Sigmoid colon (tissue), 7 donors: ENCODE data around the gene GMNC. TPM values are rescaled to one million over a fixed set of nuclear protein-coding genes. Genes with fewer than 3 reads are reported as not detected.

Experiments
- DNase-seq: peaks from one replicate; pipeline ENCODE4 v3.0.0-alpha.2; 2019
- H3K27ac ChIP-seq, 4 donors: fragments of 200-600 bp; sonication (generic); one replicate each; pipeline ENCODE4 v1.5.1; 2016 to 2019; ENCODE audit warnings: mild to moderate bottlenecking in 1 of 4
- H3K27me3 ChIP-seq, 3 donors: fragments of 200-600 bp; sonication (generic); one replicate each; pipeline ENCODE4 v1.5.1; 2019; ENCODE audit warnings: mild to moderate bottlenecking in 1 of 3
- H3K36me3 ChIP-seq, 4 donors: fragments of 200-600 bp; sonication (generic); one replicate each; pipeline ENCODE4 v1.5.1; 2016 to 2019
- H3K4me1 ChIP-seq, 4 donors: fragments of 200-600 bp; sonication (generic); one replicate each; pipeline ENCODE4 v1.5.1; 2017 to 2019
- H3K4me3 ChIP-seq, 4 donors: fragments of 200-600 bp; sonication (generic); one replicate each; pipeline ENCODE4 v1.5.1; 2017 to 2019; ENCODE audit warnings: mild to moderate bottlenecking in 2 of 4, moderate library complexity in 1 of 4
- H3K9me3 ChIP-seq, 4 donors: fragments of 200-600 bp in 3 of 4; sonication (generic) in 3 of 4; one replicate each; pipeline versions ENCODE4 v1.5.1 to v1.6.1; 2013 to 2019
- CTCF ChIP-seq, 4 experiments: fragments of 450-650 bp in 3 of 4; fragments of 200-600 bp in 1 of 4; IDR thresholded peaks; one replicate each; pipeline ENCODE4 v1.5.1; 2016 to 2019; ENCODE audit warnings: antibody characterized with exemption in 4 of 4, mild to moderate bottlenecking in 3 of 4, moderate library complexity in 2 of 4
- EP300 ChIP-seq, 4 donors: sonication (generic); formaldehyde crosslinking; IDR thresholded peaks; one replicate each; pipeline ENCODE4 v1.6.1; 2017; ENCODE audit warnings: antibody characterized with exemption in 4 of 4
- POLR2A ChIP-seq, 2 donors: fragments of 450-650 bp; IDR thresholded peaks; one replicate each; pipeline ENCODE4 v1.6.1; 2016; ENCODE audit warnings: antibody characterized with exemption in 2 of 2, mild to moderate bottlenecking in 2 of 2, moderate library complexity in 2 of 2
- POLR2AphosphoS5 ChIP-seq, 4 donors: sonication (generic); formaldehyde crosslinking; IDR thresholded peaks; one replicate each; pipeline ENCODE4 v1.6.1; 2017; ENCODE audit warnings: antibody characterized with exemption in 4 of 4
- WGBS, 2 donors: extraction: QIAGEN DNeasy Blood & Tissue Kit; methylation state at CpG; one replicate each; pipeline ENCODE4 v1.1.7; 2013; 5-methylcytosine and 5-hydroxymethylcytosine counted together
- intact Hi-C: fragments of 100-400 bp; cut with DNase I; formaldehyde crosslinking; loops from one replicate; pipeline ENCODE4 v1.15.1; 2023
- polyA plus RNA-seq, 3 donors: library from polyadenylated mRNA; stranded (reverse); fragments of 200-250 nt; gene quantifications; one replicate each; pipeline ENCODE4 v1.2.3, GENCODE V29; 2013
- total RNA-seq, 4 donors: library from RNA; depleted of rRNA; stranded (reverse); fragments of >200 nt; gene quantifications; one replicate each; pipeline ENCODE4 v1.1.0, GENCODE V29; 2016
- donor health status: healthy with polysubstance abuse.
- donor health status: Bipolar disorder and iron deficiency.
- donor health status: healthy.

The GMNC gene
- total and polyA plus RNA-seq, 7 donors = 0.01 TPM; not detected in 6

GRCh38 chr3:190811775-190812480 is 50.6 kb downstream of the GMNC start:
- no peaks in the 10 kb centered on the region for H3K4me1 ChIP-seq
- intact Hi-C loops = no loop called here
- no peaks in the 10 kb centered on the region for H3K27me3 ChIP-seq
- H3K9me3 ChIP-seq = no peaks in the 10 kb centered on the region
- WGBS, 2 donors = 44 to 45% methylated on average over 14 of the region's 14 CpGs
- H3K27ac ChIP-seq = no peak overlapping the region
- no peak overlapping the region for H3K4me3 ChIP-seq
- DNase-seq = no peak
- H3K36me3 ChIP-seq = no peaks in the 10 kb centered on the region
- TF ChIP-seq POLR2A (IDR thresholded peaks at IDR 0.05) (no peak), CTCF (IDR thresholded peaks at IDR 0.05) (peak in 1 of 4 experiments; percentile 29)

- WGBS, 2 donors = 76 to 77% methylated on average over 4 of the region's 4 CpGs
- intact Hi-C loops = no loop called here
- Histone ChIP-seq H3K4me3 (no peak overlapping the region), H3K27ac (no peak overlapping the region), H3K4me1 (no peaks in the 10 kb centered on the region), H3K36me3 (no peaks in the 10 kb centered on the region), H3K27me3 (no peaks in the 10 kb centered on the region), H3K9me3 (no peaks in the 10 kb centered on the region)
- no peak for DNase-seq
- TF ChIP-seq POLR2A (IDR thresholded peaks at IDR 0.05) (no peak), POLR2AphosphoS5 (IDR thresholded peaks at IDR 0.05) (no peak), EP300 (IDR thresholded peaks at IDR 0.05) (no peak), CTCF (IDR thresholded peaks at IDR 0.05) (no peak)
These were observed 51.5 kb downstream of the GMNC start for GRCh38 chr3:190810957-190811356.

GRCh38 chr3:190809351-190809750 is 53.1 kb downstream of the GMNC start:
- H3K27ac ChIP-seq = no peak overlapping the region
- intact Hi-C loops = no loop called here
- no peak for DNase-seq
- WGBS, 2 donors = 60 to 77% methylated on average over 2 of the region's 2 CpGs
- TF ChIP-seq CTCF (IDR thresholded peaks at IDR 0.05) = no peak
- TF ChIP-seq POLR2AphosphoS5 (IDR thresholded peaks at IDR 0.05) = no peak
- no peak for TF ChIP-seq POLR2A (IDR thresholded peaks at IDR 0.05)
- no peak for TF ChIP-seq EP300 (IDR thresholded peaks at IDR 0.05)
- H3K9me3 ChIP-seq = no peaks in the 10 kb centered on the region
- no peaks in the 10 kb centered on the region for H3K4me1 ChIP-seq
- no peaks in the 10 kb centered on the region for H3K36me3 ChIP-seq
- no peaks in the 10 kb centered on the region for H3K27me3 ChIP-seq
- H3K4me3 ChIP-seq = no peak overlapping the region

- TF ChIP-seq CTCF (IDR thresholded peaks at IDR 0.05) (no peak), EP300 (IDR thresholded peaks at IDR 0.05) (no peak), POLR2AphosphoS5 (IDR thresholded peaks at IDR 0.05) (no peak), POLR2A (IDR thresholded peaks at IDR 0.05) (no peak)
- Histone ChIP-seq H3K4me1 (no peaks in the 10 kb centered on the region), H3K36me3 (no peaks in the 10 kb centered on the region), H3K4me3 (no peak overlapping the region), H3K27me3 (no peaks in the 10 kb centered on the region), H3K9me3 (no peaks in the 10 kb centered on the region), H3K27ac (no peak overlapping the region)
- WGBS, 2 donors = 26 to 55% methylated on average over 4 of the region's 4 CpGs
- intact Hi-C loops = no loop called here
- no peak for DNase-seq
These were observed 54.6 kb downstream of the GMNC start for GRCh38 chr3:190807719-190808375.
